ENCODE data around the gene MRPL34. TPM values are rescaled to one million over a fixed set of nuclear protein-coding genes. Genes with fewer than 3 reads are reported as not detected.

Gene MRPL34
- total RNA-seq, 4 donors from 2014 or later, result 95.0 to 175 (median 113) TPM

- WGBS, 2 donors (ENCODE audit: low coverage in 1 of 2), result 72 to 90% methylated on average over 3 to 12 of the region's 19 CpGs
- no peak overlapping the region for H3K27ac ChIP-seq
- no peaks in the 10 kb centered on the region for H3K9me3 ChIP-seq
- peaks cover 0 to 93% of the 10 kb centered on the region in 2 donors for H3K36me3 ChIP-seq
- TF ChIP-seq, protein P1, sequence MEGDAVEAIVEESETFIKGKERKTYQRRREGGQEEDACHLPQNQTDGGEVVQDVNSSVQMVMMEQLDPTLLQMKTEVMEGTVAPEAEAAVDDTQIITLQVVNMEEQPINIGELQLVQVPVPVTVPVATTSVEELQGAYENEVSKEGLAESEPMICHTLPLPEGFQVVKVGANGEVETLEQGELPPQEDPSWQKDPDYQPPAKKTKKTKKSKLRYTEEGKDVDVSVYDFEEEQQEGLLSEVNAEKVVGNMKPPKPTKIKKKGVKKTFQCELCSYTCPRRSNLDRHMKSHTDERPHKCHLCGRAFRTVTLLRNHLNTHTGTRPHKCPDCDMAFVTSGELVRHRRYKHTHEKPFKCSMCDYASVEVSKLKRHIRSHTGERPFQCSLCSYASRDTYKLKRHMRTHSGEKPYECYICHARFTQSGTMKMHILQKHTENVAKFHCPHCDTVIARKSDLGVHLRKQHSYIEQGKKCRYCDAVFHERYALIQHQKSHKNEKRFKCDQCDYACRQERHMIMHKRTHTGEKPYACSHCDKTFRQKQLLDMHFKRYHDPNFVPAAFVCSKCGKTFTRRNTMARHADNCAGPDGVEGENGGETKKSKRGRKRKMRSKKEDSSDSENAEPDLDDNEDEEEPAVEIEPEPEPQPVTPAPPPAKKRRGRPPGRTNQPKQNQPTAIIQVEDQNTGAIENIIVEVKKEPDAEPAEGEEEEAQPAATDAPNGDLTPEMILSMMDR (IDR thresholded peaks at IDR 0.05), result no peak
- no peak for TF ChIP-seq POLR2AphosphoS5 (IDR thresholded peaks at IDR 0.05)
- TF ChIP-seq EP300 (IDR thresholded peaks at IDR 0.05), result no peak
- TF ChIP-seq POLR2A (IDR thresholded peaks at IDR 0.05), result no peak
- no peaks in the 10 kb centered on the region for H3K27me3 ChIP-seq
- no peak overlapping the region for H3K4me3 ChIP-seq
- no peak for ATAC-seq
- no peaks in the 10 kb centered on the region for H3K4me1 ChIP-seq
Observed at GRCh38 chr19:17275441-17276175, 30.1 kb upstream of the MRPL34 start.

DNA sequence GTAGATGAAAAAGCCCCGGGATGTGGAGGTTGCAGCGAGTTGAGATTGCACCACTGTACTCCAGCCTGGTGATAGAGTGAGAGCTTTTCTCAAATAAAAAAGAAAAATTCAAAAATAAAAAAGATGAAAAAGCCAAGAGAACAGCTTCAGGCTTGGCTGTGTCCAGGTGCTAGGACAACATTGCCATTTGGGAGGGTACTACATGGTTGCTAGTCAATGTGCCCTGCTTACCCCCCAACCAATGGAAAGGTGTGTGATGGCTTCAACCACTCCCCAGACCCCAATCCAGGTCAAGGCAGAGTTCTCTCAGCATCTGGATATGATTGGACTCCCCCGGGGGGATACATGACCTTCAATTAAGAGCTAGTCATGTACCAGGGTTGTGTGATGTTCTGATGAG is 26.2 kb upstream of the MRPL34 start:
- Histone ChIP-seq H3K27ac (no peak overlapping the region), H3K4me1 (peaks cover 0 to 19% (median 17%) of the 10 kb centered on the region in 3 donors), H3K9me3 (no peaks in the 10 kb centered on the region), H3K4me3 (no peak overlapping the region), H3K36me3 (peaks cover 0 to 55% of the 10 kb centered on the region in 2 donors), H3K27me3 (peaks cover 26% of the 10 kb centered on the region)
- ATAC-seq, result no peak
- TF ChIP-seq POLR2A (IDR thresholded peaks at IDR 0.05) (no peak), EP300 (IDR thresholded peaks at IDR 0.05) (no peak), POLR2AphosphoS5 (IDR thresholded peaks at IDR 0.05) (no peak)
- TF ChIP-seq, protein P1 (IDR thresholded peaks at IDR 0.05), result no peak
- WGBS, 2 donors (ENCODE audit: low coverage in 1 of 2), result 49 to 100% methylated on average over 2 to 3 of the region's 3 CpGs

DNA sequence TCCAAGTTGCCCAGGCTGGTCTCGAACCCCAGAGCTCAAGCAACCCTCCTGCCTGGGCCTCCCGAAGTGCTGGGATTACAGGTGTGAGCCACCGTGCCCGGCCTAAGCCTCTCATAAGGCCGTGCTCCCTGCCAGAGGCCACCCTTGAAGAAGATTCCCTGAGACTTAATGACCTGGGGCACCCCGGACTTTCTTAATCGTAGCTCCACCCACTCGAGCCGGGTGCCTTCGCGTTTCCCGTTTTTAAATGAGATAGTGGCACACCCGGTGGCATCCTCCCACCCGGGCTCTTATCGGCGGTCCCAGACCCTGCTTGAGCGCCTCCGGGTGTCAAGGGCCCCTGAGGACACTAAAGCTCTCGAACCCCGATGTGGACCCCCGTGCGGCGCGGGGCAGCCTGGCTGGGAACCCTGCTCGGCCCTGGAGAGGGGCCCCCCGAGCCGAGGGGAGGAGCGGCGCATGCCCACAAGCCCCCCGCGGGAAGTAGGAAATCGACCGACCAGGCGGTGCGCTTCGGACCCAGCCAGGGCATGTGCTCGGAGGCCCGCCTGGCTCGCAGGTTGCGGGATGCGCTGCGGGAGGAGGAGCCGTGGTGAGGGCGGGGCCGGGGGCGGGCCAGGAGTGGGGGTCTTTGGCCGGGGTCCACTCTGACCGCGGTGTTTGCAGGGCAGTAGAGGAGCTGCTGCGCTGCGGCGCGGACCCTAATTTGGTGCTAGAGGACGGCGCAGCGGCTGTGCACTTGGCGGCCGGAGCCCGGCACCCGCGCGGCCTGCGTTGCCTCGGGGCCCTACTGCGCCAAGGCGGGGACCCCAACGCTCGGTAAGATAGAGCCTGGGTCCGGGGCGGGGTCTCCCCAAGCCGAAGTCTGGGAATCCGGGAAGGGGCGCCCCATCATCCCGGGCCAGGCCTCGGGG is 24.0 kb upstream of the MRPL34 start, which contains the start of gene ANKLE1:
TSS of gene ANKLE1 (plus strand) at position 511 of the 914 bp plus-strand sequence. CDS start at position 531, 20 bp downstream.
- peak within 1 kb of the TSS; percentile 5 to 43 for H3K4me3 ChIP-seq
- peaks cover 0 to 32% of the 10 kb centered on the region in 2 donors for H3K36me3 ChIP-seq
- peaks cover 26% of the 10 kb centered on the region for H3K27me3 ChIP-seq
- no peaks in the 10 kb centered on the region for H3K9me3 ChIP-seq
- WGBS, 2 donors (ENCODE audit: low coverage in 1 of 2), result 0 to 25% methylated on average over 1 to 4 of the region's 75 CpGs
- no peak for ATAC-seq
- TF ChIP-seq POLR2A (IDR thresholded peaks at IDR 0.05) (no peak), POLR2AphosphoS5 (IDR thresholded peaks at IDR 0.05) (no peak), EP300 (IDR thresholded peaks at IDR 0.05) (no peak)
- TF ChIP-seq, protein P1 (IDR thresholded peaks at IDR 0.05), result no peak
- peaks cover 0 to 19% (median 17%) of the 10 kb centered on the region in 3 donors for H3K4me1 ChIP-seq
- no peak within 1 kb of the TSS for H3K27ac ChIP-seq

GRCh38 chr19:17282488-17283125 is 23.1 kb upstream of the MRPL34 start:
- peak; percentile 90 for ATAC-seq
- WGBS, 2 donors (ENCODE audit: low coverage in 1 of 2), result 10 to 13% methylated on average over 3 to 4 of the region's 45 CpGs

More at GRCh38 chr19:17282488-17283125, 23.1 kb upstream of the MRPL34 start:
- peaks cover 0 to 19% (median 17%) of the 10 kb centered on the region in 3 donors for H3K4me1 ChIP-seq
- peaks cover 0 to 23% of the 10 kb centered on the region in 2 donors for H3K36me3 ChIP-seq
- H3K27me3 ChIP-seq, result peaks cover 26% of the 10 kb centered on the region
- no peaks in the 10 kb centered on the region for H3K9me3 ChIP-seq
- H3K27ac ChIP-seq, result no peak overlapping the region
- TF ChIP-seq EP300 (IDR thresholded peaks at IDR 0.05) (no peak), POLR2A (IDR thresholded peaks at IDR 0.05) (no peak), POLR2AphosphoS5 (IDR thresholded peaks at IDR 0.05) (no peak)
- TF ChIP-seq, protein P1 (IDR thresholded peaks at IDR 0.05), result peak in 3 of 4 experiments; percentile 89 to 96 (median 89)
- H3K4me3 ChIP-seq, result peak overlapping the region; percentile 5 to 43
